Neural cell (in vitro differentiated cells): Measurements from ENCODE around the gene POLDIP3. TPM values are rescaled to one million over a fixed set of nuclear protein-coding genes. Genes with fewer than 3 reads are reported as not detected.

Source experiments
- H2AFZ ChIP-seq: fragments of 200-600, 300-800 bp; sonication (generic), shearing (Covaris generic); 2 replicates; pipeline ENCODE4 v1.6.0; 2014; ENCODE audit warnings: low read depth, mild to moderate bottlenecking, antibody characterized with exemption, low read length, moderate library complexity
- H3F3A ChIP-seq: fragments of 200-600 bp; shearing (Covaris generic); 2 replicates; pipeline ENCODE4 v1.6.1; 2016; ENCODE audit warnings: mild to moderate bottlenecking, moderate library complexity, mixed read lengths, antibody characterized with exemption, low read length; ENCODE audit not compliant: insufficient read depth, poor library complexity, severe bottlenecking
- H3K27ac ChIP-seq: fragments of 200-600, 300-800 bp; sonication (generic), shearing (Covaris generic); 2 replicates; pipeline ENCODE4 v1.5.1; 2014; ENCODE audit warnings: mild to moderate bottlenecking, low read length, moderate library complexity
- H3K27me3 ChIP-seq: fragments of 300-800, 200-600 bp; sonication (generic), shearing (Covaris generic); 2 replicates; pipeline ENCODE4 v1.6.0; 2014; ENCODE audit warnings: mild to moderate bottlenecking, low read depth, low read length, moderate library complexity; ENCODE audit not compliant: insufficient read depth
- H3K36me3 ChIP-seq: fragments of 300-800, 200-600 bp; sonication (generic), shearing (Covaris generic); 2 replicates; pipeline ENCODE4 v1.5.1; 2014; ENCODE audit warnings: mild to moderate bottlenecking, antibody characterized with exemption, low read length, moderate library complexity; ENCODE audit not compliant: insufficient read depth
- H3K4me2 ChIP-seq: fragments of 300-800, 200-600 bp; sonication (generic), shearing (Covaris generic); 2 replicates; pipeline ENCODE4 v1.6.0; 2014; ENCODE audit warnings: mild to moderate bottlenecking, low read length
- H3K4me3 ChIP-seq: fragments of 300-800, 200-600 bp; sonication (generic), shearing (Covaris generic); 2 replicates; pipeline ENCODE4 v1.5.1; 2014; ENCODE audit warnings: mild to moderate bottlenecking, low read length, moderate library complexity
- H3K79me2 ChIP-seq: fragments of 200-600 bp; shearing (Covaris generic); replicated peaks from 2 replicates; pipeline ENCODE4 v1.6.0; 2014; ENCODE audit warnings: mild to moderate bottlenecking, low read length, moderate library complexity; ENCODE audit not compliant: insufficient read depth
- H3K9ac ChIP-seq: fragments of 300-800, 200-600 bp; sonication (generic), shearing (Covaris generic); 2 replicates; pipeline ENCODE4 v1.6.1; 2016; ENCODE audit warnings: mild to moderate bottlenecking, low read length, mixed read lengths
- H3K9me2 ChIP-seq: fragments of 200-600 bp; shearing (Covaris generic); 2 replicates; pipeline ENCODE4 v1.6.1; 2016; ENCODE audit warnings: mild to moderate bottlenecking, low read length, mixed read lengths; ENCODE audit not compliant: insufficient read depth
- H3K9me3 ChIP-seq: fragments of 200-600, 300-800 bp; sonication (generic), shearing (Covaris generic); 2 replicates; pipeline ENCODE4 v1.6.1; 2016; ENCODE audit warnings: mild to moderate bottlenecking, mixed run types, low read length, moderate library complexity, mixed read lengths
- H4K20me1 ChIP-seq: fragments of 200-600 bp; shearing (Covaris generic); 2 replicates; pipeline ENCODE4 v1.6.1; 2016; ENCODE audit warnings: mild to moderate bottlenecking, mixed run types; ENCODE audit not compliant: insufficient read depth
- EP300 ChIP-seq: fragments of 450-650 bp; conservative IDR thresholded peaks from 2 replicates; pipeline ENCODE4 v1.6.1; 2014; ENCODE audit warnings: antibody characterized with exemption, mild to moderate bottlenecking, moderate library complexity; ENCODE audit not compliant: poor library complexity, severe bottlenecking
- EZH2 ChIP-seq: fragments of 200-600, 300-800 bp; shearing (Covaris generic), sonication (generic); IDR thresholded peaks from 2 replicates; pipeline ENCODE4 v1.6.1; 2014; ENCODE audit warnings: antibody characterized with exemption, low read length, borderline replicate concordance, mild to moderate bottlenecking; ENCODE audit not compliant: insufficient read depth, poor library complexity, severe bottlenecking
- MXI1 ChIP-seq: fragments of 450-650 bp; conservative IDR thresholded peaks from 2 replicates; pipeline ENCODE4 v1.6.1; 2014; ENCODE audit warnings: antibody characterized with exemption, mild to moderate bottlenecking; ENCODE audit not compliant: poor library complexity, severe bottlenecking
- POLR2AphosphoS5 ChIP-seq: IDR thresholded peaks from 2 replicates; pipeline ENCODE4 v1.6.1; 2012
- RAD21 ChIP-seq: fragments of 450-650 bp; conservative IDR thresholded peaks from 2 replicates; pipeline ENCODE4 v1.6.1; 2014; ENCODE audit warnings: antibody characterized with exemption, mild to moderate bottlenecking, moderate library complexity
- SMC3 ChIP-seq: fragments of 450-650 bp; conservative IDR thresholded peaks from 2 replicates; pipeline ENCODE4 v1.6.1; 2014; ENCODE audit warnings: antibody characterized with exemption, mild to moderate bottlenecking, moderate library complexity; ENCODE audit not compliant: poor library complexity
- TAF1 ChIP-seq: IDR thresholded peaks from 2 replicates; pipeline ENCODE4 v1.6.1; 2012; ENCODE audit warnings: low read depth
- polyA plus RNA-seq: library from polyadenylated mRNA; depleted of rRNA; stranded (reverse); fragments of >200 nt; gene quantifications from 2 replicates; pipeline ENCODE4 v1.2.3, GENCODE V29; 2014
- TF ChIP-seq, protein P1 (sequence below): IDR thresholded peaks from 2 replicates; pipeline ENCODE4 v1.6.1; 2012; ENCODE audit warnings: borderline replicate concordance
- TF ChIP-seq, protein P2 (sequence below): fragments of 450-650 bp; IDR thresholded peaks from 2 replicates; pipeline ENCODE4 v1.5.1; 2014; ENCODE audit warnings: antibody characterized with exemption, mild to moderate bottlenecking, moderate library complexity; ENCODE audit not compliant: poor library complexity, severe bottlenecking

Gene POLDIP3
- polyA plus RNA-seq, 1 donor from 2014 or later, result 56.9 TPM

DNA sequence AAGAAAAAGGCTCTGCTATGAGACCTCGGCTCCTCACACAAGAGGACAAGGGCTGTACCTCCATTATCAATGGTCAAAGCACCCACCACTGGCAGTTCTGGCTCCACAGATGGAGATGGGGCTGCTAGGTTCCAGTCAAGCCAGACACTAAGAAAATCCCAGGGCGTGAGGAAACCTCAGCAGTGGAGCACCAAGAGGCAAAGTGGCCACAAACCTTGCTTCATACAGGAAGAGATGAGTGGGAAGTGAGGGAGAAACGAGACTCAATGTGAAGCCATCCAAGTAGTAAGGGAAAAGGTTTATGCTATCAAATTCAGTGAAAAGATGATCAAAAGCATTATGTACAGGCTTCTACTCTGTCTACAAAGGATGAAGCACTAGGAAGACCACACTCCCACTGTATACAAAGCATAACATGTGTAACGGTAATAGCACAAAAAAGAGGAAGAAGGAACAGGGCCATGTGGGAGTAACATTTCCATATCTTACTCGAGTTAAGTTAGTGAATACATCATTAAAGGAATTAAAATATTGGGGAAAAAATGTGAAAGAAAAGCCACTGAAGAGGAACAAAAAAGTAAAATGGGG, 27.0 kb downstream of the POLDIP3 start:
- no peaks in the 10 kb centered on the region for H3K9me2 ChIP-seq
- peaks cover 7% of the 10 kb centered on the region for H3K36me3 ChIP-seq
- no peak overlapping the region for H3K9ac ChIP-seq
- TF ChIP-seq MXI1 (no peak), EZH2 (no peak), SMC3 (no peak), EP300 (no peak)
- H3K27ac ChIP-seq, result no peak overlapping the region
- no peak overlapping the region for H3K4me2 ChIP-seq
- H3K27me3 ChIP-seq, result no peaks in the 10 kb centered on the region
- no peaks in the 10 kb centered on the region for H3F3A ChIP-seq
- no peaks in the 10 kb centered on the region for H3K79me2 ChIP-seq
- no peak overlapping the region for H2AFZ ChIP-seq
- H4K20me1 ChIP-seq, result no peaks in the 10 kb centered on the region
- no peak overlapping the region for H3K4me3 ChIP-seq
- H3K9me3 ChIP-seq, result no peaks in the 10 kb centered on the region

DNA sequence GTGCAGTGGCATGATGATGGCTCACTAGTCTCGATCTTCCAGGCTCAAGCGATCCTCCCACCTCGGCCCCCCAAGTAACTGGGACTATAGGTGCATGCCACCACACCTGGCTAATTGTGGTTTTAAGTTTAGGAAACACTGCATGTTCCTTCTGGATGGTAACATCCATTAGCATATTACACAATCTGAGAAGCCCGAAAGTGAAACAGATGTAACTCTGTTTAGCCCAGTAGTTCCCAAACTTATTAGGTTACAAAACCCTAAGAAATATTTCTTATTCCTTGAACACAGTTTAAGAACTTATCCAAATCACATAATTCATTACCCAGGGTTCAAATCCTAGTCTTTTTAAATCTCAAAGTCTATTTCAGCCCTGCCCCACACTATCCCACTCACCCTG, 28.3 kb downstream of the POLDIP3 start:
- TF ChIP-seq, protein P1, sequence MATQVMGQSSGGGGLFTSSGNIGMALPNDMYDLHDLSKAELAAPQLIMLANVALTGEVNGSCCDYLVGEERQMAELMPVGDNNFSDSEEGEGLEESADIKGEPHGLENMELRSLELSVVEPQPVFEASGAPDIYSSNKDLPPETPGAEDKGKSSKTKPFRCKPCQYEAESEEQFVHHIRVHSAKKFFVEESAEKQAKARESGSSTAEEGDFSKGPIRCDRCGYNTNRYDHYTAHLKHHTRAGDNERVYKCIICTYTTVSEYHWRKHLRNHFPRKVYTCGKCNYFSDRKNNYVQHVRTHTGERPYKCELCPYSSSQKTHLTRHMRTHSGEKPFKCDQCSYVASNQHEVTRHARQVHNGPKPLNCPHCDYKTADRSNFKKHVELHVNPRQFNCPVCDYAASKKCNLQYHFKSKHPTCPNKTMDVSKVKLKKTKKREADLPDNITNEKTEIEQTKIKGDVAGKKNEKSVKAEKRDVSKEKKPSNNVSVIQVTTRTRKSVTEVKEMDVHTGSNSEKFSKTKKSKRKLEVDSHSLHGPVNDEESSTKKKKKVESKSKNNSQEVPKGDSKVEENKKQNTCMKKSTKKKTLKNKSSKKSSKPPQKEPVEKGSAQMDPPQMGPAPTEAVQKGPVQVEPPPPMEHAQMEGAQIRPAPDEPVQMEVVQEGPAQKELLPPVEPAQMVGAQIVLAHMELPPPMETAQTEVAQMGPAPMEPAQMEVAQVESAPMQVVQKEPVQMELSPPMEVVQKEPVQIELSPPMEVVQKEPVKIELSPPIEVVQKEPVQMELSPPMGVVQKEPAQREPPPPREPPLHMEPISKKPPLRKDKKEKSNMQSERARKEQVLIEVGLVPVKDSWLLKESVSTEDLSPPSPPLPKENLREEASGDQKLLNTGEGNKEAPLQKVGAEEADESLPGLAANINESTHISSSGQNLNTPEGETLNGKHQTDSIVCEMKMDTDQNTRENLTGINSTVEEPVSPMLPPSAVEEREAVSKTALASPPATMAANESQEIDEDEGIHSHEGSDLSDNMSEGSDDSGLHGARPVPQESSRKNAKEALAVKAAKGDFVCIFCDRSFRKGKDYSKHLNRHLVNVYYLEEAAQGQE, result no peak
- no peak for TF ChIP-seq MXI1
- TF ChIP-seq SMC3, result no peak
- TF ChIP-seq RAD21, result no peak
- TF ChIP-seq, protein P2, sequence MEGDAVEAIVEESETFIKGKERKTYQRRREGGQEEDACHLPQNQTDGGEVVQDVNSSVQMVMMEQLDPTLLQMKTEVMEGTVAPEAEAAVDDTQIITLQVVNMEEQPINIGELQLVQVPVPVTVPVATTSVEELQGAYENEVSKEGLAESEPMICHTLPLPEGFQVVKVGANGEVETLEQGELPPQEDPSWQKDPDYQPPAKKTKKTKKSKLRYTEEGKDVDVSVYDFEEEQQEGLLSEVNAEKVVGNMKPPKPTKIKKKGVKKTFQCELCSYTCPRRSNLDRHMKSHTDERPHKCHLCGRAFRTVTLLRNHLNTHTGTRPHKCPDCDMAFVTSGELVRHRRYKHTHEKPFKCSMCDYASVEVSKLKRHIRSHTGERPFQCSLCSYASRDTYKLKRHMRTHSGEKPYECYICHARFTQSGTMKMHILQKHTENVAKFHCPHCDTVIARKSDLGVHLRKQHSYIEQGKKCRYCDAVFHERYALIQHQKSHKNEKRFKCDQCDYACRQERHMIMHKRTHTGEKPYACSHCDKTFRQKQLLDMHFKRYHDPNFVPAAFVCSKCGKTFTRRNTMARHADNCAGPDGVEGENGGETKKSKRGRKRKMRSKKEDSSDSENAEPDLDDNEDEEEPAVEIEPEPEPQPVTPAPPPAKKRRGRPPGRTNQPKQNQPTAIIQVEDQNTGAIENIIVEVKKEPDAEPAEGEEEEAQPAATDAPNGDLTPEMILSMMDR, result no peak
- no peak for TF ChIP-seq EP300
- no peak for TF ChIP-seq TAF1
- TF ChIP-seq EZH2, result no peak
- no peak for TF ChIP-seq POLR2AphosphoS5
- H2AFZ ChIP-seq, result no peak overlapping the region
- no peaks in the 10 kb centered on the region for H3K9me3 ChIP-seq
- H3K36me3 ChIP-seq, result no peaks in the 10 kb centered on the region
- no peak overlapping the region for H3K9ac ChIP-seq
- H4K20me1 ChIP-seq, result no peaks in the 10 kb centered on the region
- no peak overlapping the region for H3K4me3 ChIP-seq
- H3K9me2 ChIP-seq, result no peaks in the 10 kb centered on the region
- no peak overlapping the region for H3K27ac ChIP-seq
- H3K27me3 ChIP-seq, result no peaks in the 10 kb centered on the region
- H3K79me2 ChIP-seq, result no peaks in the 10 kb centered on the region
- no peaks in the 10 kb centered on the region for H3F3A ChIP-seq
- H3K4me2 ChIP-seq, result no peak overlapping the region
